ENCODE data around the gene NFAM1. TPM values are rescaled to one million over a fixed set of nuclear protein-coding genes. Genes with fewer than 3 reads are reported as not detected.
A peak's percentile ranks its signal among the peaks of the same experiment; 100 is the strongest.

Gene NFAM1
- total RNA-seq, 1 experiment from 2014 or later = 3.8 TPM

GRCh38 chr22:42433754-42434682 lies 1.8 kb upstream of the NFAM1 start:
- Histone ChIP-seq H3K27ac (ENCODE audit: low read depth, low read length, poor library complexity, severe bottlenecking) (no peak overlapping the region), H3K4me1 (ENCODE audit: insufficient read depth, low read length, poor library complexity, severe bottlenecking) (peaks cover 68% of the 10 kb centered on the region), H3K27me3 (replicated peaks; ENCODE audit: insufficient read depth, low read depth, low read length, poor library complexity) (no peaks in the 10 kb centered on the region), H3K4me3 (ENCODE audit: low read depth, low read length, poor library complexity, severe bottlenecking) (no peak overlapping the region), H3K36me3 (ENCODE audit: insufficient read depth, low read length, poor library complexity, severe bottlenecking) (no peaks in the 10 kb centered on the region), H3K9me3 (ENCODE audit: low read depth, low read length, poor library complexity, severe bottlenecking) (no peaks in the 10 kb centered on the region)
- peak; percentile 53 for DNase-seq (ENCODE audit: low spot score)
- TF ChIP-seq CTCF (conservative IDR thresholded peaks at IDR 0.05; ENCODE audit: low read depth, low read length) = no peak
- TF ChIP-seq EZH2 (IDR thresholded peaks at IDR 0.05; ENCODE audit: borderline replicate concordance, low read depth, low read length, poor library complexity, severe bottlenecking) = no peak
- CTCF ChIA-PET = no interaction called here
- POLR2A ChIA-PET (ENCODE audit: low non-redundant PET) = no interaction called here
- intact Hi-C loops (cut with micrococcal nuclease; ENCODE audit: unreplicated experiment) = no loop called here
- no TSS peak for BruUV-seq (replicated peaks)

GRCh38 chr22:42432818-42433217 lies 615 bp upstream of the NFAM1 start:
- Histone ChIP-seq H3K4me3 (ENCODE audit: low read depth, low read length, poor library complexity, severe bottlenecking) (no peak overlapping the region), H3K27ac (ENCODE audit: low read depth, low read length, poor library complexity, severe bottlenecking) (no peak overlapping the region), H3K9me3 (ENCODE audit: low read depth, low read length, poor library complexity, severe bottlenecking) (no peaks in the 10 kb centered on the region), H3K27me3 (replicated peaks; ENCODE audit: insufficient read depth, low read depth, low read length, poor library complexity) (no peaks in the 10 kb centered on the region), H3K36me3 (ENCODE audit: insufficient read depth, low read length, poor library complexity, severe bottlenecking) (no peaks in the 10 kb centered on the region), H3K4me1 (ENCODE audit: insufficient read depth, low read length, poor library complexity, severe bottlenecking) (peaks cover 73% of the 10 kb centered on the region)
- intact Hi-C loops (cut with micrococcal nuclease; ENCODE audit: unreplicated experiment) = no loop called here
- no peak for DNase-seq (ENCODE audit: low spot score)
- ChIA-PET CTCF (no interaction called here), POLR2A (ENCODE audit: low non-redundant PET) (no interaction called here)
- no TSS peak for BruUV-seq (replicated peaks)
- TF ChIP-seq CTCF (conservative IDR thresholded peaks at IDR 0.05; ENCODE audit: low read depth, low read length) = no peak
- TF ChIP-seq EZH2 (IDR thresholded peaks at IDR 0.05; ENCODE audit: borderline replicate concordance, low read depth, low read length, poor library complexity, severe bottlenecking) = no peak

GRCh38 chr22:42431401-42432019 lies 693 bp downstream of the NFAM1 start:
- ChIA-PET CTCF (no interaction called here), POLR2A (ENCODE audit: low non-redundant PET) (interaction anchor here (0.7 kb wide), 1 partner anchor 20 kb away, joined by 5 read pairs; no protein-coding TSS in a partner anchor)
- no peak for DNase-seq (ENCODE audit: low spot score)
- no peaks in the 10 kb centered on the region for H3K36me3 ChIP-seq (ENCODE audit: insufficient read depth, low read length, poor library complexity, severe bottlenecking)
- H3K27me3 ChIP-seq (replicated peaks; ENCODE audit: insufficient read depth, low read depth, low read length, poor library complexity) = no peaks in the 10 kb centered on the region
- no TSS peak for BruUV-seq (replicated peaks)
- no peaks in the 10 kb centered on the region for H3K9me3 ChIP-seq (ENCODE audit: low read depth, low read length, poor library complexity, severe bottlenecking)
- peaks cover 76% of the 10 kb centered on the region for H3K4me1 ChIP-seq (ENCODE audit: insufficient read depth, low read length, poor library complexity, severe bottlenecking)
- no peak for TF ChIP-seq EZH2 (IDR thresholded peaks at IDR 0.05; ENCODE audit: borderline replicate concordance, low read depth, low read length, poor library complexity, severe bottlenecking)
- no peak for TF ChIP-seq CTCF (conservative IDR thresholded peaks at IDR 0.05; ENCODE audit: low read depth, low read length)
- H3K4me3 ChIP-seq (ENCODE audit: low read depth, low read length, poor library complexity, severe bottlenecking) = no peak overlapping the region
- H3K27ac ChIP-seq (ENCODE audit: low read depth, low read length, poor library complexity, severe bottlenecking) = no peak overlapping the region
- intact Hi-C loops (cut with micrococcal nuclease; ENCODE audit: unreplicated experiment) = no loop called here

Measured in A673 (cell line).